ENCODE results near the gene INHA.

GRCh38 chr2:219557791-219558785, 14.0 kb upstream of the INHA start:
- TF ChIP-seq CTCF (IDR thresholded peaks at IDR 0.05) (no peak), POLR2A (IDR thresholded peaks at IDR 0.05) (no peak)

Data from adrenal gland (tissue), 5 donors.